HCT116 (cell line): ENCODE measurements around the gene THOC2. TPM values are rescaled to one million over a fixed set of nuclear protein-coding genes. Genes with fewer than 3 reads are reported as not detected.

Source experiments
- ATAC-seq: fragments of 200-7000 bp; cut with Tn5 transposase; 2 replicates; pipeline ENCODE4 v1.9.1; 2020; ENCODE audit warnings: mild to moderate bottlenecking, moderate library complexity
- BruUV-seq: library from RNA; stranded (reverse); fragments of 400-500 nt; replicated peaks from 2 replicates; lab custom pipeline; 2021; lab: Mats Ljungman, UMichigan
- CTCF ChIA-PET: fragments of 300-600 bp; sonication (Branson Sonifier 250); formaldehyde crosslinking; loops from one replicate; lab custom pipeline; 2021; ENCODE audit warnings: antibody characterized with exemption; lab: Charles Lee
- POLR2A ChIA-PET: fragments of 300-600, 350-600 bp; sonication (Branson Sonifier 250); formaldehyde crosslinking; loops from one replicate; lab custom pipeline; 2021; ENCODE audit warnings: antibody characterized with exemption; lab: Charles Lee
- RAD21 ChIA-PET, 2 experiments: fragments of 300-600 bp; sonication (Branson Sonifier 250); formaldehyde crosslinking; loops; one replicate each; lab custom pipeline; 2023; ENCODE audit warnings: low total read pairs in 2 of 2; ENCODE audit not compliant: uncharacterized antibody in 2 of 2, unreplicated experiment in 2 of 2, low non-redundant PET in 1 of 2; lab: Charles Lee
- DNase-seq: peaks from one replicate; pipeline ENCODE4 v3.0.0-alpha.2; 2010; ENCODE audit warnings: low read depth, low spot score
- H2AFZ ChIP-seq: fragments of 200-600 bp; shearing (Covaris generic), sonication (generic); 2 replicates; pipeline ENCODE4 v1.6.1; 2017; ENCODE audit warnings: low read depth, mixed run types, mixed read lengths, antibody characterized with exemption, low read length; ENCODE audit not compliant: poor library complexity, severe bottlenecking
- H3K27ac ChIP-seq: 2 replicates; pipeline ENCODE4 v1.5.1; 2012; ENCODE audit warnings: low read depth, low read length
- H3K27me3 ChIP-seq: fragments of 200-600 bp; sonication (generic); 2 replicates; pipeline ENCODE4 v1.6.1; 2016; ENCODE audit warnings: mixed run types, low read length, mixed read lengths; ENCODE audit not compliant: insufficient read depth
- H3K36me3 ChIP-seq, 2 experiments: fragments of 200-500 bp in 1 of 2; fragments of 200-600 bp in 1 of 2; sonication (Bioruptor generic) in 1 of 2; sonication (generic) in 1 of 2; 2 replicates each; pipeline versions ENCODE4 v1.5.1 to v1.6.1; 2014 to 2016; ENCODE audit warnings: low read length in 2 of 2, inconsistent platforms in 1 of 2, mixed read lengths in 1 of 2, mixed run types in 1 of 2; ENCODE audit not compliant: insufficient read depth in 2 of 2, control insufficient read depth in 1 of 2
- H3K4me1 ChIP-seq, 2 experiments: fragments of 200-600 bp in 1 of 2; sonication (generic) in 1 of 2; 2 replicates each; pipeline versions ENCODE4 v1.5.1 to v1.6.1; 2012 to 2017; ENCODE audit warnings: low read length in 2 of 2, inconsistent platforms in 1 of 2, mild to moderate bottlenecking in 1 of 2, mixed read lengths in 1 of 2, mixed run types in 1 of 2, moderate library complexity in 1 of 2; ENCODE audit not compliant: insufficient read depth in 2 of 2, control insufficient read depth in 1 of 2
- H3K4me2 ChIP-seq: fragments of 200-600 bp; sonication (generic); 2 replicates; pipeline ENCODE4 v1.6.1; 2017; ENCODE audit warnings: mixed run types, low read length, mixed read lengths
- H3K4me3 ChIP-seq, 2 experiments: fragments of 200-600 bp in 1 of 2; sonication (generic) in 1 of 2; replicated peaks in 1 of 2; 2 replicates each; pipeline ENCODE4 v1.5.1; 2011 to 2016; ENCODE audit warnings: low read length in 2 of 2, control low read depth in 1 of 2, low read depth in 1 of 2, mild to moderate bottlenecking in 1 of 2, mixed read lengths in 1 of 2, mixed run types in 1 of 2
- H3K79me2 ChIP-seq: fragments of 200-600 bp; sonication (generic); 2 replicates; pipeline ENCODE4 v1.6.1; 2017; ENCODE audit warnings: mild to moderate bottlenecking, mixed run types, low read length, moderate library complexity, mixed read lengths; ENCODE audit not compliant: insufficient read depth
- H3K9ac ChIP-seq: fragments of 200-600 bp; sonication (generic); 2 replicates; pipeline ENCODE4 v1.6.1; 2016; ENCODE audit warnings: low read length, mixed read lengths
- H3K9me2 ChIP-seq: fragments of 200-600 bp; sonication (generic), shearing (Covaris generic); 2 replicates; pipeline ENCODE4 v1.6.1; 2017; ENCODE audit warnings: mixed run types, mild to moderate bottlenecking, moderate library complexity; ENCODE audit not compliant: insufficient read depth
- H3K9me3 ChIP-seq, 2 experiments: fragments of 200-500 bp in 1 of 2; fragments of 200-600 bp in 1 of 2; sonication (Bioruptor generic) in 1 of 2; sonication (generic) in 1 of 2; 2 replicates each; pipeline ENCODE4 v1.6.1; 2014 to 2017; ENCODE audit warnings: low read length in 2 of 2, mixed read lengths in 2 of 2, inconsistent platforms in 1 of 2, low read depth in 1 of 2, mild to moderate bottlenecking in 1 of 2, mixed run types in 1 of 2, moderate library complexity in 1 of 2; ENCODE audit not compliant: control insufficient read depth in 1 of 2, insufficient read depth in 1 of 2
- H4K20me1 ChIP-seq: fragments of 200-600 bp; sonication (generic), shearing (Covaris generic); 2 replicates; pipeline ENCODE4 v1.6.1; 2017; ENCODE audit warnings: mixed run types, mild to moderate bottlenecking, moderate library complexity; ENCODE audit not compliant: insufficient read depth
- ATF3 ChIP-seq: IDR thresholded peaks from 2 replicates; pipeline ENCODE4 v1.6.1; 2012
- CBX3 ChIP-seq: IDR thresholded peaks from 2 replicates; pipeline ENCODE4 v1.6.1; 2012; ENCODE audit warnings: low read depth
- CEBPB ChIP-seq: IDR thresholded peaks from 2 replicates; pipeline ENCODE4 v1.6.1; 2012; ENCODE audit warnings: low read depth
- EGR1 ChIP-seq: IDR thresholded peaks from 2 replicates; pipeline ENCODE4 v1.6.1; 2012; ENCODE audit warnings: low read depth
- ELF1 ChIP-seq: IDR thresholded peaks from 2 replicates; pipeline ENCODE4 v1.6.1; 2012; ENCODE audit warnings: low read depth, borderline replicate concordance
- EZH2phosphoT487 ChIP-seq: fragments of 200-600 bp; IDR thresholded peaks from 2 replicates; pipeline ENCODE4 v1.6.1; 2018; ENCODE audit warnings: antibody characterized with exemption, borderline replicate concordance
- FOSL1 ChIP-seq: IDR thresholded peaks from 2 replicates; pipeline ENCODE4 v1.6.1; 2012; ENCODE audit warnings: low read depth
- JUND ChIP-seq: IDR thresholded peaks from 2 replicates; pipeline ENCODE4 v1.6.1; 2012
- POLR2A ChIP-seq: IDR thresholded peaks from 2 replicates; pipeline ENCODE4 v1.7.0; 2011; ENCODE audit warnings: borderline replicate concordance; ENCODE audit not compliant: insufficient read depth, insufficient read length; ENCODE audit errors: extremely low read depth
- POLR2AphosphoS5 ChIP-seq: IDR thresholded peaks from 2 replicates; pipeline ENCODE4 v1.6.1; 2011; ENCODE audit warnings: mild to moderate bottlenecking, low read depth, low read length, moderate library complexity
- RAD21 ChIP-seq: IDR thresholded peaks from 2 replicates; pipeline ENCODE4 v1.6.1; 2012; ENCODE audit warnings: low read depth, mild to moderate bottlenecking
- REST ChIP-seq: IDR thresholded peaks from 2 replicates; pipeline ENCODE4 v1.6.1; 2012; ENCODE audit warnings: low read depth
- SIN3A ChIP-seq: IDR thresholded peaks from 2 replicates; pipeline ENCODE4 v1.6.1; 2012; ENCODE audit warnings: low read depth
- SP1 ChIP-seq: IDR thresholded peaks from 2 replicates; pipeline ENCODE4 v1.6.1; 2012; ENCODE audit warnings: low read depth
- SRF ChIP-seq: IDR thresholded peaks from 2 replicates; pipeline ENCODE4 v1.6.1; 2012; ENCODE audit warnings: low read depth
- TCF7L2 ChIP-seq: IDR thresholded peaks from 2 replicates; pipeline ENCODE4 v1.7.0; 2011; ENCODE audit warnings: borderline replicate concordance, inconsistent platforms; ENCODE audit not compliant: insufficient read depth, insufficient read length; ENCODE audit errors: extremely low read depth
- YY1 ChIP-seq: IDR thresholded peaks from 2 replicates; pipeline ENCODE4 v1.6.1; 2011; ENCODE audit warnings: low read length, low read depth, moderate library complexity, mild to moderate bottlenecking; ENCODE audit not compliant: insufficient replicate concordance; ENCODE audit errors: extremely low read depth
- ZFX ChIP-seq: fragments of 450-650 bp; IDR thresholded peaks from 2 replicates; pipeline ENCODE4 v1.6.1; 2017
- ZNF274 ChIP-seq: fragments of 200-500 bp; sonication (Bioruptor generic); IDR thresholded peaks from 2 replicates; pipeline ENCODE4 v1.6.1; 2014; ENCODE audit warnings: mild to moderate bottlenecking, low read depth, low read length, inconsistent platforms
- intact Hi-C: fragments of 100-400 bp; cut with micrococcal nuclease; formaldehyde crosslinking; loops from 2 replicates; pipeline ENCODE4 v1.10.0; 2022
- total RNA-seq: library from RNA; stranded (reverse); gene quantifications from one replicate; pipeline ENCODE4 v1.2.1, GENCODE V29; 2021; ENCODE audit not compliant: unreplicated experiment
- TF ChIP-seq, protein P1 (sequence below): IDR thresholded peaks from 2 replicates; pipeline ENCODE4 v1.6.1; 2012

The THOC2 gene
- total RNA-seq, 1 experiment from 2014 or later = 85.3 TPM

- DNase-seq = no peak
- no peaks in the 10 kb centered on the region for H3K79me2 ChIP-seq
- TF ChIP-seq YY1 = no peak
- no peak for TF ChIP-seq SP1
- no peak for TF ChIP-seq CEBPB
- TF ChIP-seq ZNF274 = no peak
- TF ChIP-seq ATF3 = no peak
- no peak for TF ChIP-seq POLR2A
- no peak for TF ChIP-seq REST
- no peak for TF ChIP-seq SIN3A
- TF ChIP-seq RAD21 = no peak
- TF ChIP-seq SRF = no peak
- TF ChIP-seq EGR1 = no peak
- no peak for TF ChIP-seq ELF1
- TF ChIP-seq ZFX = no peak
- no peak for TF ChIP-seq EZH2phosphoT487
- TF ChIP-seq, protein P1, sequence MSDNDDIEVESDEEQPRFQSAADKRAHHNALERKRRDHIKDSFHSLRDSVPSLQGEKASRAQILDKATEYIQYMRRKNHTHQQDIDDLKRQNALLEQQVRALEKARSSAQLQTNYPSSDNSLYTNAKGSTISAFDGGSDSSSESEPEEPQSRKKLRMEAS = no peak
- TF ChIP-seq POLR2AphosphoS5 = no peak
- TF ChIP-seq JUND = no peak
- no peak for TF ChIP-seq CBX3
- no peak for TF ChIP-seq FOSL1
- no peak for TF ChIP-seq TCF7L2
- RAD21 ChIA-PET = no interaction called here
- H3K4me2 ChIP-seq = no peak overlapping the region
- no peaks in the 10 kb centered on the region for H3K9me3 ChIP-seq
- no peaks in the 10 kb centered on the region for H3K9me2 ChIP-seq
- ATAC-seq = no peak
- H3K9ac ChIP-seq = no peak overlapping the region
- no peak overlapping the region for H3K4me3 ChIP-seq
- no TSS peak for BruUV-seq
- H3K27ac ChIP-seq = no peak overlapping the region
- no peaks in the 10 kb centered on the region for H3K27me3 ChIP-seq
- no peaks in the 10 kb centered on the region for H4K20me1 ChIP-seq
- CTCF ChIA-PET = no interaction called here
- intact Hi-C loops = no loop called here
- no peaks in the 10 kb centered on the region for H3K4me1 ChIP-seq
- POLR2A ChIA-PET = no interaction called here
- H2AFZ ChIP-seq = no peak overlapping the region
- no peaks in the 10 kb centered on the region for H3K36me3 ChIP-seq
These were observed 151.3 kb downstream of the THOC2 start for GRCh38 chrX:123581586-123581985.
